Adipocyte (in vitro differentiated cells): ENCODE results near the gene LLCFC1.
"Not testable (repeated sequence)": the region's sequence is repeated elsewhere in the genome, so short reads cannot be mapped to it uniquely, and the experiment has no call there.

Experiments used
- DNase-seq: peaks from one replicate; pipeline ENCODE4 v3.0.0-alpha.2; 2015; ENCODE audit warnings: low read depth
- H3K27me3 ChIP-seq: replicated peaks from 2 replicates; pipeline ENCODE4 v1.7.0; 2013; ENCODE audit warnings: mild to moderate bottlenecking, low read length, moderate library complexity; ENCODE audit not compliant: control insufficient read depth, insufficient read depth
- H3K36me3 ChIP-seq: 2 replicates; pipeline ENCODE4 v1.7.0; 2013; ENCODE audit warnings: low read length, mild to moderate bottlenecking, moderate library complexity; ENCODE audit not compliant: control insufficient read depth, insufficient read depth, severe bottlenecking
- H3K4me1 ChIP-seq: 2 replicates; pipeline ENCODE4 v1.7.0; 2013; ENCODE audit warnings: mild to moderate bottlenecking, low read length, moderate library complexity; ENCODE audit not compliant: control insufficient read depth, insufficient read depth
- H3K4me3 ChIP-seq: 2 replicates; pipeline ENCODE4 v1.7.0; 2013; ENCODE audit warnings: mild to moderate bottlenecking, low read length, moderate library complexity
- H3K9ac ChIP-seq: 2 replicates; pipeline ENCODE4 v1.7.0; 2013; ENCODE audit warnings: mild to moderate bottlenecking, low read length, moderate library complexity
- H3K9me3 ChIP-seq: 2 replicates; pipeline ENCODE4 v1.7.0; 2013; ENCODE audit warnings: mild to moderate bottlenecking, low read length, moderate library complexity; ENCODE audit not compliant: control insufficient read depth

The LLCFC1 gene

DNA sequence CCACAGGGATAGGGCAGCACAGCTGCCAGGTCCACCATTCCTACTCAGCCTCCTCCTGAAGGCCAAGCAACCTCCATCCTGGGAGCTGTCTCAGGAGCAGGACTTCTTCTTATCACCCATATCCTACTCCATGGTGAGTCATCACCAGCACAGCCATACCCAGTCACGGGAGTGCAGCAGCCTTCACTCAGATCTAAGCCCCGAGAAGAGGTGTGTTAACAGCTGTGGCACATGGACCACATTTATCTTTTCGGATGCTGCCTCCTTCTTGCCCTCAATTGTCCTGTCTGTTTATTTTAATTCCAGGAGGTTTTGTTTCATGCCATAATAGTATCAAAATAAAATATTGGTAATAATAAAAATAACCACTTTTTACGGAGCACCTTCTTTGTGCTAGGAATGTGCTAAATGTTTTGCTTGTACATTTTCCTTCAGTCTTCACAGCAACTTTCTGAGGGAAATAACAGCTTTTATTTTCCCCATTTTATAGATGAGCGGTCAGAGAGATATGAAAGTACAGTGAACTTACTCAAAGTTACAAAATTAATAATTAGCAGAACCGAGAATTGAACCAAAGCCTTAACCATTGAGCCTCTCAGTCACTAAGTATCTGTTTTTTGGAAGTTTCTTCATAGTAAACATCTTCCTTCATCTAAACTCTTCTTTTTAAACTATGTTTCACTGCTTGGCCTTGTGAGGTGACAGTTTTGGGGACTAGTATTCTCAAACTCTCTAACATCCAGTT is 25.4 kb downstream of the LLCFC1 start:
- Histone ChIP-seq H3K4me3 (no peak overlapping the region), H3K9me3 (no peaks in the 10 kb centered on the region), H3K27me3 (peaks cover 14% of the 10 kb centered on the region), H3K4me1 (no peaks in the 10 kb centered on the region), H3K9ac (no peak overlapping the region), H3K36me3 (no peaks in the 10 kb centered on the region)
- DNase-seq, result no peak

DNA sequence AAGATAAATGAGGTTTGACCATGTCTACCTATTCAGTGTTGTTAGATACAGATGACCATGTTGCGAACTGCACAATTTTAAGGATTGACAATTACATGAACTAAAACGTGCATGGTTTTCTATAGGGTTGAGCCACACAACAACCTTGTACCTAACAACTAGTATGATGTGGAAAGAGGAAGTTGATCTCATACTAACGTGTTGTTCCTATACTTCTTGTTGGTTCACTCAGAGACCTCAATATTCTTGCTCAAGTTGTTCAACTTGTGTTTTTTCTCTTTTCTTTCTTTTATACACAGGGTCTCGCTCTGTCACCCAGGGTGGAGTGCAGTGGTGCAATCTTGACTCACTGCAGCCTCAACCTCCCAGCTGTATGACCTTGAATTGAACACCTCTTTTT is 28.9 kb downstream of the LLCFC1 start:
- no peaks in the 10 kb centered on the region for H3K9me3 ChIP-seq
- H3K27me3 ChIP-seq, result peaks cover 6% of the 10 kb centered on the region
- no peak for DNase-seq
- no peak overlapping the region for H3K4me3 ChIP-seq
- no peaks in the 10 kb centered on the region for H3K36me3 ChIP-seq
- no peak overlapping the region for H3K9ac ChIP-seq
- no peaks in the 10 kb centered on the region for H3K4me1 ChIP-seq

DNA sequence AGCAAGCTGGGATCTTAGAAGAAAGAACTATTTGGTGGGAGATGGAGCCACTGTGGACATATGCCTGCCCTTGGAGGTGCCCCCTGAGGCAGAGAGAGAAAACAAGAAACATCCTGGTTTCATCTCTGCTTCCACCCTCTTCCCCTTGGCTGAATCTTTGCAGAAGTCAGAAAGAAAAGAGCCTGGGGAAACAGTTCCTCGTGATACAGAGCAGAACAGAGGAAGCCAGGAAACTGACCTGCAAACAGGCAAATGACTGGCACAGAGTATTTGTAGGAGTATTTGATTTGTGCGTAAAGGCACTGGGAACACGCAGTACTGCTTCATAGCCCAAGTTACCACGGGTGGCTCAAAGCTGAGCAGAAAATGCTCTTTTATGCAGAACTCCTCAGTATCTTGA is 29.9 kb downstream of the LLCFC1 start:
- DNase-seq, result no peak
- Histone ChIP-seq H3K9ac (no peak overlapping the region), H3K9me3 (peaks cover 6% of the 10 kb centered on the region), H3K36me3 (no peaks in the 10 kb centered on the region), H3K27me3 (peaks cover 4% of the 10 kb centered on the region), H3K4me3 (no peak overlapping the region), H3K4me1 (no peaks in the 10 kb centered on the region)

DNA sequence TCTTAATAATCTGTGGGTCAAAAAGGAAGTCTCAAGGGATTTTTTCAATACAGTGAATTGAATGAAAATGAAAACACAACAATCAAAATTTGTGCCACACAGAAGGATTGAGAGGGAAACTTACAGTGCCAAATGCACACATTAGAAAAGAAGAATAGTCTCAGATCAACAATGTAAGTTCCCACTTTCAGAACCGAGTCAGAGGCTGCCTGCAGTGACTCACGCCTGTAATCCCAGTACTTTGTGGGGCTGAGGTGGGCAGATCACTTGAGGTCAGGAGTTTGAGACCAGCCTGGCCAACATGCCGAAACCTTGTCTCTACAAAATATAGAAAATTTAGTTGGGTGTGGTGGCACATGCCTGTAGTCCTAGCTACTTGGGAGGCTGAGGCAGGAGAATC is 35.3 kb downstream of the LLCFC1 start:
- Histone ChIP-seq H3K9ac (no peak overlapping the region), H3K4me1 (no peaks in the 10 kb centered on the region), H3K9me3 (peaks cover 19% of the 10 kb centered on the region), H3K4me3 (no peak overlapping the region), H3K36me3 (no peaks in the 10 kb centered on the region), H3K27me3 (no peaks in the 10 kb centered on the region)
- no peak for DNase-seq

DNA sequence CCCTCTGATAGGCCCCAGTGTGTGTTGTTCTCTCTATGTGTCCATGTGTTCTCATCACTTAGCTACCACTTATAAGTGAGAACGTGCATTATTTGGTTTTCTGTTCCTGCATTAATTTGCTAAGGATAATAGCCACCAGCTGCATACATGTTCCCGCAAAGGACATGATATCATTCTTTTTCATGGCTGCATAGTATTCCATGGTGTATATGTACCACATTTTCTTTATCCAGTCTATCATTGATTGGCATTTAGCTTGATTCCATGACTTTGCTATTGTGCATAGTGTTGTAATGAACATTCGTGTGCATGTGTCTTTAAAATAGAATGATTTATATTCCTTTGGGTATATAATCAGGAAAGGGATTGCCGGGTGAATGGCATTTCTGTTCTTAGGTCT is 39.1 kb downstream of the LLCFC1 start:
- not testable (repeated sequence) for H3K36me3 ChIP-seq, H3K4me1 ChIP-seq, H3K9ac ChIP-seq, H3K4me3 ChIP-seq, H3K27me3 ChIP-seq, DNase-seq
- peaks cover 25% of the 10 kb centered on the region for H3K9me3 ChIP-seq

DNA sequence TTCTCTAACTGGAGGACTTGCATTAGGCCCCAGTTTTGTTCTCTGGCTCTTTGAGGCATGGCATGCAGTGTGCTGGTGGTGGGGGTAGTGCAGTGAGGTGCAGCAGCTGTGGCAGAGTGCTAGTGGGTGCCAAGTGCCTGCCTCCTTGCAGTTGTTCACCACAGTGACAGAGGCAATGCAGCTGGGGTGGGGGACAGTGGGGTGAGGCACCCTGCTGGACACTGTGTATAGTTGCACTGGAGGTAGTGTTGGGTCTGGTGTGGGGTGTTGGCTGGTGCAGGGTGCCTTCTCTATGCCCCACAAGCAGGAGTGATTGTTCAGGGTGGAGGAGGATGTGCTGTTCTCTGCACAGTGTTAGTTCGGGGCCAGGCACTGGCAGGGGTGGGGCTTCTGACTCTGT is 44.5 kb downstream of the LLCFC1 start:
- no peak for DNase-seq
- Histone ChIP-seq H3K4me3 (no peak overlapping the region), H3K9me3 (peaks cover 10% of the 10 kb centered on the region), H3K36me3 (no peaks in the 10 kb centered on the region), H3K9ac (no peak overlapping the region), H3K27me3 (peaks cover 7% of the 10 kb centered on the region), H3K4me1 (no peaks in the 10 kb centered on the region)

DNA sequence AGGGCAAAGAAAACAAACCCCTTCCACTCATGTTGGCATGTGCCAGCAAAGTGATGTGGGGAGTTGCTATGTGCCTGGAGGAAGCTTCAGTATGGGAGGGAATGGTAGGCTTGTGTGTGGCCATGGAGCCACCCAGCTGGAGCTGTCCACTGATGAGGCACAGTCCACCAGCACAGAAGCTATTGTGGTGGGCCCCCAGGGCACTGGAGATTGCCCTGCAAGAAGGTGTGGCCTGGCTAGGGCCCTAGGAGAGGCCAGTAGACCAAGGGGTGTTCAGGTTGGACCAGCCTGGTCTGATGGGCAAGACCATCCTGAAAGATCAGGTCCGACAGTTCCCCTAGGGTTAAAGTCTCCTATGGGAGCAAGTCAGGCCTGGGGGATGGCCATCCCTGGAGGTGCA is 45.0 kb downstream of the LLCFC1 start:
- no peaks in the 10 kb centered on the region for H3K4me1 ChIP-seq
- no peak overlapping the region for H3K9ac ChIP-seq
- H3K36me3 ChIP-seq, result no peaks in the 10 kb centered on the region
- peaks cover 10% of the 10 kb centered on the region for H3K9me3 ChIP-seq
- no peak for DNase-seq
- no peak overlapping the region for H3K4me3 ChIP-seq
- H3K27me3 ChIP-seq, result peaks cover 7% of the 10 kb centered on the region
